Hypothalamus (tissue), 51 donors: ENCODE data around the gene STEAP1B.

ENCODE experiments used
- DNase-seq, 51 donors: peaks; one replicate each; lab custom pipeline; 2025; lab: John Stamatoyannopoulos, UW

STEAP1B gene

GRCh38 chr7:22378199-22378980 lies 121.6 kb downstream of the STEAP1B start:
- DNase-seq = no peak

GRCh38 chr7:22377703-22378102 lies 122.3 kb downstream of the STEAP1B start:
- DNase-seq = peak in 4 of 51 donors; percentile 7 to 11 (median 10)

GRCh38 chr7:22375359-22376048 lies 124.5 kb downstream of the STEAP1B start:
- DNase-seq = no peak

- no peak for DNase-seq
These were observed 126.1 kb downstream of the STEAP1B start for GRCh38 chr7:22373911-22374310.

- no peak for DNase-seq
These were observed 126.6 kb downstream of the STEAP1B start for GRCh38 chr7:22373388-22373787.

GRCh38 chr7:22372863-22373262 lies 127.1 kb downstream of the STEAP1B start:
- DNase-seq = no peak

GRCh38 chr7:22371878-22372277 lies 128.1 kb downstream of the STEAP1B start:
- no peak for DNase-seq
